ENCODE results near the gene SLC45A1.

The SLC45A1 gene

GRCh38 chr1:8335246-8335645, 17.3 kb downstream of the SLC45A1 start:
- DNase-seq (ENCODE audit: low read depth in 2 of 2), result no peak

- no peak for DNase-seq (ENCODE audit: low read depth in 2 of 2)
Measured at GRCh38 chr1:8337776-8338525, 20.0 kb downstream of the SLC45A1 start.

DNA sequence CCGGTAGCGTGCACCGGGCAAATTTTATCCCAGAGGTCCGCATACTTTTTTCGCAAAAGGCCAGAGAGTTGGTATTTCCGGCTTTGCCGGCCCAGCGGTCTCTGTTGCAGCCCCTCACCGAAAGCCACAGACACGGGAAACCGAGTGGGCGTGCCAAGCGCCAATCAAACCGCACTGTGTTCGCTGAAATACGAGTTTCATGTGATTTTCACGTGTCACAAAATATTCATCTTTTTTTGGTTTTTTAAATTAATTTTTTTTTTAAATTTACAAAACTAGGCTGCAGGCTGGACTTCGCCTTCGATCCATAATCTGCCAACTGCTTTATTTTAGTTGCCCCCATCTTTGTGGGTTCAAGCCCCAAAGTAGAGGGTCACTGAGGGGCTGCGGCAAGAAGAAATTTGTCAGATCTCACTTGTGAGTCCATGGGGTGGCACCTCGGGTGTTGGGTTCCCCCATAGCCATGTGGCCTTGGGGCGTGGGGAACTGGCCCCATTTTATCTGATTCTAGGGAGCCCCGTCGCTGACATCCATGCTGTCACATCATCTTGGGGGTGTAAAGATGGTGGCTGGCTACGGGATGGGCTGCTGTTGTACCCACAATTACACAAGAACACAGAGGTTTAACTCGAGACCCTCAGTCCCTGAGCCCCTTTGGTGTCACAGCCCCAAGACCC, 20.8 kb downstream of the SLC45A1 start:
- DNase-seq (ENCODE audit: low read depth in 2 of 2), result no peak

DNA sequence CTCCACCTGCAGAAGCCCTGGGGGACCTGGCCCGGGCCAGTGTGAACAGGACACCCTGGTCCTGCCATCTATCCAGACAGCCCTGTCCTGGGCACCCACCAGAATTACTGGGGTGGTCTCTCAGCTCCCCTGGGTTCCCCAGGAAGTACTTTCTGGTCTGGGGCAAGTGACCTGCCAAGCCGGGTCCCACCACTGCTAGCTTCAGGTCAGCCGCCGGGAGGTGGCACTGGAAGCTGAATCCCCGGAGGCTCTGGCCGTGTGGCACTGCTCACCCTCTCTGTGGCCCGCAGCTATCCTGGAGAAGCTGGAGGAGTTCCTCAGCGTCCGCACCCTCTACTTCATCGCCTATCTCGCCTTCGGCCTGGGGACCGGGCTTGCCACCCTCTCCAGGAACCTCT, 21.3 kb downstream of the SLC45A1 start:
- no peak for DNase-seq (ENCODE audit: low read depth in 2 of 2)

GRCh38 chr1:8340448-8340847, 22.5 kb downstream of the SLC45A1 start:
- DNase-seq (ENCODE audit: low read depth in 2 of 2), result no peak

GRCh38 chr1:8342325-8342724, 24.4 kb downstream of the SLC45A1 start:
- no peak for DNase-seq (ENCODE audit: low read depth in 2 of 2)

DNA sequence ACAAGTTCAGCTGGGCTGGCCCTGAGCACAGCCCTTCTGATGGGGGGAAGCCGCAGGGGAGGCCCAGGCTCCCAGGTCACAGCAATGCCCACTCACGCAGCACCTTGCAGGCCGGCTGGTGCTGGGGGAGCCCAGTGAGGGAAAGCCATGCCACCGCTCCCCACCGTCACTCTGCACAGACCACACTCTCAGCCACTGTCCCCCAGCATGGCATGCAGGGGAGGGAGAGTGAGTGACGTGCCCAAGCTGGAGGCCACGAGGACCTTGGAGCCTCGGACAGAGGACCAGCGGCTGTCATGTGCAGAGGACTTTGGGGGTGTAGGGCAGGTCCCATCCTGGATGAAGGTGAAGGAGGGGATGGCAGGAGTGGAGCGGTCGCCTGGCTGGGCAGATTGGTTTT, 25.1 kb downstream of the SLC45A1 start:
- no peak for DNase-seq (ENCODE audit: low read depth in 2 of 2)

DNA sequence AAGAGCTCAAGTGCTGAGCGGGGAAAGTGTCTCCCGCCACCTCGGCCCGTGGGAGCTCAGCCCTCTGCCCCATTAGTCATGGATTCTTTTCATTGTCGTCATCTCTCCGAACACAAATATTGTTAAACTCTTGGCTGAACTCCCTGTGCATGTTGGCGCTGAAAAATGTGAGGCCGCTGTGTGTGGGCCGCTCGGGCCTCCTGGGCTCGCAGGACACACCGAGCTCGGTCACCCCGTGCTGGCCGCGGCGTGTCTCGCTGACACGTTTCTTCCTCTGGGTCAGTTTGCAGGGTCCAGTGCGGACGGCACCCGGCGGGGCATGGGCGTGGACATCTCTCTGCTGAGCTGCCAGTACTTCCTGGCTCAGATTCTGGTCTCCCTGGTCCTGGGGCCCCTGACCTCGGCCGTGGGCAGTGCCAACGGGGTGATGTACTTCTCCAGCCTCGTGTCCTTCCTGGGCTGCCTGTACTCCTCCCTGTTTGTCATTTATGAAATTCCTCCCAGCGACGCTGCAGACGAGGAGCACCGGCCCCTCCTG, 25.6 kb downstream of the SLC45A1 start:
- DNase-seq (ENCODE audit: low read depth in 2 of 2), result no peak

DNA sequence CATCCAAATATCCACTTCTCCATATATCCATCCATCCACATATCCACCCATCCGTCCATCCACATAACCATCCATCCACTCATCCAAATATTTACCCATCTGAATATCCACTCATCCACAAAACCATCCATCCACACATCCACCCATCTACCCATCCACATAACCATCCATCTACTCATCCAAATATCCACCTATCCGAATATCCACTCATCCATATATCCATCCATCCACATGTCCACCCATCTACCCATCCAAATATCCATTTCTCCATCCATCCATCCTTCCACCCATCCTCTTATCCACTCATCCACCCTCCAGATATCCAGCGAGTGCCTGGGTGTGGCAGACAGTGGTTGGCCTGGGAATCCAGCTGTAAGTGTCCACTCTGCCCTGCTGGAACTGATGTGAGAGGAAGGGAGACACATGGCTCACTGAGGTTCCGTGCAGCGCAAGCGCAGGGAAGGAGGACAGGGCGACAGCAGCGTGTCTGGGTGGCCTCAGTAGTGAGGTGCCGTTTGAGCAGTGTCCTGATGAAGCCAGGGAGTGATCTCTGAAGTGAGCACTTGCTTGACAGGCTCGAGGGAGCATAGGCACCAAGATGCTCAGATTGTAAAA, 27.1 kb downstream of the SLC45A1 start:
- DNase-seq (ENCODE audit: low read depth in 2 of 2), result no peak

DNA sequence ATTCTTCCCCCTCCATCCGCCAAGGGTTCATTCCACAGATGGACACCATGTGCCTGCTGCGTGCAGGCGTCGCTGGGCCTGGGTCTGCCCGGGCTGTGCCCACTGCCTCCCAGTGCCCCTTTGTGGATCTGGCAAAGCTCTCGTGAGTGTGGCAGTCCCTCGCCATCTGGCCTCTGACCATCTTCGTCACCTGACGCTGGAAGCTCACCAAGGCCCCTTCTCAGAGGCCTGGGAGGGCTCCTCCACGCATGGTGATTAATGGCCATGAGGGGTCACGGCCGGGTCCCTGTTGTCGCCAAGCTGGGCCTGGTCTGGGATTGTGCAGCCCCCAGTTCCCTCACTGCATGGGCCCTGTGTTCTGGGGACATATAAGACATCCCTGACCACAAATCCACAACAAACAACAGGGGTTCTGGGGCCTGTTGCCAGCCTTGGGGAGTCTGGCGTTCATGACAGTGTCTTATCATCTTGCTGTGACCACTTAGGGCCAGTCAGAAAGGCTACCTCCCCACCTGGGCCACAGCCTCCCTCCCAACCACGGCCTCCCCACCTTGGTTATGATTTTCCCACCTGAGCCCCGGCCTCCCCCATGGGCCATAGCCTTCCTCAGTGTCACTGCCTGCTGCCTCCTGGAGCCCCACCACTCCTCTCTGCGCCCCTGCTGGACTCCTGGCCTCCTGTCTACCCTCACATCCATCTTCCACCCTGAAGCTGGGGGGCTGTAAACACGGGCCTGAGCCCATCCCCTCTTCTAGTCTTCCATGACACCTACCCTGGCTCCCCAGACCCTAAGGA, 27.9 kb downstream of the SLC45A1 start:
- DNase-seq (ENCODE audit: low read depth in 2 of 2), result no peak

DNA sequence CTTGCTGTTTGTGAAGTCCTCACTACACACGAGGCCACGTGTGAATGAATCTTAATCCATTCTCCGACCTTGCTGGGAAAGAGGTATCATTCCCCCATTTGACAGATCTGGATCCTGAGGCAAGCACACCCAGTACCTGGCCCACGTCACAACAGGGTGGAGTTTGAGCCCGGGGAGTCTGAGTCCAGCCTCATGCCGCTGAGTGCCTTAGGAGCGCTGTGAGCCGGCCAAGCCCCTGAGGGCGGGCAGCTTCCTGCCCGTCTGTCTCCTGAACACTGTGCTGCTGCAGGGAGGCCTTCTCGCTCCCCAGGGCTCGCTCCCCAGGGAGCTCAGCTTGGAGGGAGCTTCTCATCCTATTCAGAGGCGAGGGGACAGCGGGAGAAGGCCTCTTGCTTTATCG, 29.7 kb downstream of the SLC45A1 start:
- no peak for DNase-seq (ENCODE audit: low read depth in 2 of 2)

GRCh38 chr1:8348047-8348776, 30.3 kb downstream of the SLC45A1 start:
- DNase-seq (ENCODE audit: low read depth in 2 of 2), result no peak

DNA sequence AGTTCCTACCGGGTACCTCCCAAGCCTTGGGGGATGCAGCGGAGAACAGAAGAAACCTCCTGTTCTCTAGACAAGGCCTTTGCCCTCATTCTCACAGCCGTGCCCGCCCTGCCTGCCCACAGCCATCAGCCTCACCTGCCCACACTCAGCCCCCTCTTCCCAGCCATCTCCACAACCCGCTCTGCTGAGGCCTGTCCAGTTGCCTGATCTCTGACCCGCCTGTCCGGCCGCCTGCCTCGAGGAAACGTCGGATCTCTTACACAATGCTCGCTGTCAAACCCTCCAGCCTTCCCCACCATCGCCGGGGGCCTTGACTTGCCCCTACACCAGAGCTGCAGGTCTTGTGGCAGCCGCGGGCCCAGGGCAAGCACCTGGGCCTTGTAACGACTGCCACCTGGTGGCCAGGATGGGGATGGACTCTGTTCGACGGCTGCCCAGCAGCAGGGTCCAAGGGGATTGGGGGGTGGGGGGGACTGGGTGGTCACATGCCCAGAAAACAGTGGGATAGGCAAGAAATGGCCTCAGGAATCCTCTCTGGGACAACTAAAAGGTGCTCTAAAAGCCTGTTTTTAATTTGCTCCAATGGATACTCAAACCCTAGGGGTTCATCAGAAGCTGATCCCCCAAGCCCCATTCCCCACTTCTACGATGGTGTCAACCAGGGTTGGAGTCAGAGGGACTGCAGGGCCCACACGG, 31.0 kb downstream of the SLC45A1 start:
- DNase-seq (ENCODE audit: low read depth in 2 of 2), result peak; percentile 41 to 64

DNA sequence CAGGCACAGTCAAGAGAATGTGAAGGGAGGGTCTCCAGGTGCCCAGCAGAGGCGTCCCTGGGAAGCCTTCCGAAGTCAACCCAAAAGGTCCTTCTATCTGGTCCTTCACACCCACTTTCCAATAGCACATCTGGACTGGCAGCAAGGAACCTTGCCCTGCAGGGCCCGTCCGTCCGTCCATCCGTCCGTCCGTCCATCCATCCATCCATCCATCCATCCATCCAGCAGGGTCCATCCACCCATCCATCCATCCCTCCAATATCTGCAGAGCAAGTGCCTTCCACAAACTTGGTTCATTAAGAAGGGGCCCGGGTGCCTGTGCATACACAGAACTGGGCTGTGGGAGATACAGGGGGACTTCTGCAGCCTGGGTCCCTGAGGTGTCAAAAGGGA, 31.6 kb downstream of the SLC45A1 start:
- DNase-seq (ENCODE audit: low read depth in 2 of 2), result no peak

GRCh38 chr1:8349961-8350360, 32.0 kb downstream of the SLC45A1 start:
- DNase-seq (ENCODE audit: low read depth in 2 of 2), result no peak

- no peak for DNase-seq (ENCODE audit: low read depth in 2 of 2)
Measured at GRCh38 chr1:8350914-8351684, 33.2 kb downstream of the SLC45A1 start.

GRCh38 chr1:8351693-8352470, 34.0 kb downstream of the SLC45A1 start:
- no peak for DNase-seq (ENCODE audit: low read depth in 2 of 2)

GRCh38 chr1:8352471-8352845, 34.5 kb downstream of the SLC45A1 start:
- DNase-seq (ENCODE audit: low read depth in 2 of 2), result no peak

All from stimulated activated CD4-positive, alpha-beta T cell treated with anti-CD3 and anti-CD28 coated beads, Interleukin-15, amount 100 ng/mL, for 48 hours (primary cell).